Mucosa of descending colon (tissue), 3 donors: ENCODE measurements around the gene ANKS6. TPM values are rescaled to one million over a fixed set of nuclear protein-coding genes. Genes with fewer than 3 reads are reported as not detected.

Source experiments
- ATAC-seq: fragments of 200-7000 bp; cut with Tn5 transposase; one replicate; pipeline ENCODE4 v1.9.1; 2020; ENCODE audit warnings: mild to moderate bottlenecking, moderate library complexity
- DNase-seq, 3 donors: peaks; one replicate each; pipeline ENCODE4 v3.0.0-alpha.2; 2020
- H3K36me3 ChIP-seq: fragments of 200-600 bp; one replicate; pipeline ENCODE4 v1.8.0; 2021; ENCODE audit warnings: low read depth, mild to moderate bottlenecking
- H3K4me1 ChIP-seq: fragments of 200-600 bp; one replicate; pipeline ENCODE4 v1.8.0; 2021; ENCODE audit warnings: low read depth, mild to moderate bottlenecking
- H3K4me3 ChIP-seq: fragments of 200-600 bp; one replicate; pipeline ENCODE4 v1.8.0; 2021; ENCODE audit warnings: mild to moderate bottlenecking
- H3K9me3 ChIP-seq: fragments of 200-600 bp; one replicate; pipeline ENCODE4 v1.8.0; 2021; ENCODE audit warnings: mild to moderate bottlenecking
- CTCF ChIP-seq: fragments of 200-600 bp; IDR thresholded peaks from one replicate; pipeline ENCODE4 v1.8.0; 2022; ENCODE audit warnings: antibody characterized with exemption, mild to moderate bottlenecking
- intact Hi-C, 2 donors: fragments of 100-400 bp; cut with DNase I in 1 of 2; cut with micrococcal nuclease in 1 of 2; formaldehyde crosslinking; loops; one replicate each; pipeline versions ENCODE4 v1.11.0 to v1.11.1; 2022; cut with DNase I, micrococcal nuclease
- total RNA-seq, 3 donors: library from RNA; stranded (reverse); fragmentation: NEBNext Ultra II Directional in 2 of 3; extraction: Animal tissue kit (Norgen Biotek cat#: 25700) in 2 of 3; gene quantifications; one replicate each; pipeline versions ENCODE4 v1.2.1 to v1.2.4, GENCODE V29; 2021 to 2023
- donor health status: DM: no; HTN: no; CAD: no; lungs with moderate emphysema.
- donor health status: DM: no; HTN: no; CAD: no.
- donor health status: DM: no; HTN: yes; CAD: no.

Gene ANKS6
- total RNA-seq, 3 donors from 2014 or later = 16.6 to 23.4 (median 22.4) TPM

- Histone ChIP-seq H3K9me3 (no peaks in the 10 kb centered on the region), H3K36me3 (no peaks in the 10 kb centered on the region), H3K4me1 (no peaks in the 10 kb centered on the region), H3K4me3 (no peak overlapping the region)
- DNase-seq (peak in 2 of 3 donors; percentile 19 to 33), ATAC-seq (peak; percentile 67)
- no peak for TF ChIP-seq CTCF
- intact Hi-C loops = no loop called here
These were observed 88.9 kb downstream of the ANKS6 start for GRCh38 chr9:98707166-98708102.

GRCh38 chr9:98706651-98707165 lies 89.6 kb downstream of the ANKS6 start:
- ATAC-seq (no peak), DNase-seq (no peak)
- Histone ChIP-seq H3K9me3 (no peaks in the 10 kb centered on the region), H3K4me1 (no peaks in the 10 kb centered on the region), H3K4me3 (no peak overlapping the region), H3K36me3 (no peaks in the 10 kb centered on the region)
- intact Hi-C loops = no loop called here
- no peak for TF ChIP-seq CTCF

DNA sequence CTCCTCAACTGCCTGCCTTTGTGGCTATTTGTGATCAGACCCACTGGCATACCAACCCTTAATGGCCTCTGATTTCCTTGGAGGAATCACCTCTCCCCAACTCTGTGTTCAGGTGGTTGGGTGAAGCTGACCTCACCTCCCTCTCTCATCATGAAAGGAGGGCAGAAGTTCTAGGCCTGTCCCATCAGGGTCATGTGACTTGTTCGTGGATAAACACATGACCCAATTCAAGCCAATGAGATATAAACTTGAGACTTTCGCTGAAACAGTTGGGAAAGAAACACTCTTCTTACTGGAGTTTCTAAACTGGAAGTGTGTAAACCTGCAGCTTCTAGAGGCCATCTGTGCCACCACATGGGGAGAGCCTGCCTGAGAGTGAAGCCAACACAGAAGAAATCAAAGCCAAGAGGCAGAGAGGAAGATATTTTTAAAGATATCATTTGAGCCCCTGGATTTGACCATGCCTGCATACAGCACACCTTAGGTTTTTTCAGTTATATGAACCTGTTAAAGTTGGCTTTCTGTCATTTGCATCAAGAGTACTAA lies 93.4 kb downstream of the ANKS6 start:
- no peak for ATAC-seq
- H3K4me3 ChIP-seq = no peak overlapping the region
- TF ChIP-seq CTCF = no peak
- H3K4me1 ChIP-seq = no peaks in the 10 kb centered on the region
- intact Hi-C loops = no loop called here
- no peaks in the 10 kb centered on the region for H3K9me3 ChIP-seq
- no peaks in the 10 kb centered on the region for H3K36me3 ChIP-seq
- DNase-seq = no peak

GRCh38 chr9:98702340-98702739 lies 94.0 kb downstream of the ANKS6 start:
- H3K4me3 ChIP-seq = no peak overlapping the region
- ATAC-seq = no peak
- H3K9me3 ChIP-seq = no peaks in the 10 kb centered on the region
- no peak for TF ChIP-seq CTCF
- no peaks in the 10 kb centered on the region for H3K36me3 ChIP-seq
- no peaks in the 10 kb centered on the region for H3K4me1 ChIP-seq
- intact Hi-C loops = no loop called here
- no peak for DNase-seq

- Histone ChIP-seq H3K4me3 (no peak overlapping the region), H3K9me3 (no peaks in the 10 kb centered on the region), H3K36me3 (no peaks in the 10 kb centered on the region), H3K4me1 (no peaks in the 10 kb centered on the region)
- TF ChIP-seq CTCF = no peak
- no peak for DNase-seq
- no peak for ATAC-seq
- intact Hi-C loops = no loop called here
These were observed 94.8 kb downstream of the ANKS6 start for GRCh38 chr9:98701576-98701975.
